Gastrocnemius medialis (tissue), 4 donors: ENCODE results near the gene MRPS10. TPM values are rescaled to one million over a fixed set of nuclear protein-coding genes. Genes with fewer than 3 reads are reported as not detected.

Source experiments
- ATAC-seq, 2 donors: fragments of 150-250 bp; one replicate each; pipeline ENCODE4 v1.9.1; 2016
- DNase-seq, 2 donors: peaks; one replicate each; pipeline ENCODE4 v3.0.0-alpha.2; 2019
- H3K27ac ChIP-seq, 4 donors: fragments of 200-600 bp; sonication (generic); 1 replicate in 1 of 4; 2 replicates in 3 of 4; pipeline ENCODE4 v1.5.1; 2016 to 2018; ENCODE audit warnings: mild to moderate bottlenecking in 2 of 4, moderate library complexity in 1 of 4
- H3K27me3 ChIP-seq, 3 donors: fragments of 200-600 bp; sonication (generic) in 2 of 3; 1 replicate in 1 of 3; 2 replicates in 2 of 3; pipeline versions ENCODE4 v1.5.1 to v1.6.0; 2016 to 2019; ENCODE audit warnings: mild to moderate bottlenecking in 1 of 3, moderate library complexity in 1 of 3
- H3K36me3 ChIP-seq, 2 donors: fragments of 200-600 bp; sonication (generic) in 1 of 2; one replicate each; pipeline ENCODE4 v1.5.1; 2017 to 2018
- H3K4me1 ChIP-seq, 2 donors: fragments of 200-600 bp; sonication (generic) in 1 of 2; one replicate each; pipeline ENCODE4 v1.5.1; 2016 to 2017; ENCODE audit warnings: mild to moderate bottlenecking in 2 of 2
- H3K4me3 ChIP-seq, 4 donors: fragments of 200-600 bp; sonication (generic) in 3 of 4; 1 replicate in 1 of 4; 2 replicates in 3 of 4; pipeline ENCODE4 v1.5.1; 2016 to 2019; ENCODE audit warnings: mild to moderate bottlenecking in 2 of 4
- H3K9me3 ChIP-seq, 3 donors: fragments of 200-600 bp; sonication (generic) in 2 of 3; 1 replicate in 1 of 3; 2 replicates in 2 of 3; pipeline ENCODE4 v1.5.1; 2016 to 2019
- POLR2A ChIP-seq, 2 donors: fragments of 450-650 bp; IDR thresholded peaks; one replicate each; pipeline ENCODE4 v1.6.1; 2017; ENCODE audit warnings: antibody characterized with exemption in 2 of 2, mild to moderate bottlenecking in 2 of 2, moderate library complexity in 2 of 2
- in situ Hi-C, 4 donors: fragments of 200-750 bp; cut with MboI; loops; one replicate each; pipeline versions ENCODE4 v1.15.0 to v1.8.0; 2017; ENCODE audit warnings: low sequenced_read_pairs in 4 of 4
- intact Hi-C: fragments of 100-400 bp; cut with DNase I; formaldehyde crosslinking; loops from one replicate; pipeline ENCODE4 v1.15.1; 2023; ENCODE audit warnings: low total_unique reads
- total RNA-seq, 4 donors: library from RNA; depleted of rRNA; stranded (reverse); fragments of >200 nt; gene quantifications; one replicate each; pipeline versions ENCODE4 v1.1.0 to v1.2.3, GENCODE V29; 2016
- TF ChIP-seq, protein P1 (sequence below), 5 experiments: fragments of 450-650 bp in 3 of 5; fragments of 200-600 bp in 2 of 5; sonication (generic) in 2 of 5; IDR thresholded peaks in 4 of 5; conservative IDR thresholded peaks in 1 of 5; 1 replicate in 4 of 5; 2 replicates in 1 of 5; pipeline ENCODE4 v1.5.1; 2016 to 2019; ENCODE audit warnings: antibody characterized with exemption in 5 of 5, mild to moderate bottlenecking in 3 of 5, moderate library complexity in 3 of 5

MRPS10 gene
- total RNA-seq, 4 donors from 2014 or later: 52.2 to 63.7 (median 56.0) TPM

DNA sequence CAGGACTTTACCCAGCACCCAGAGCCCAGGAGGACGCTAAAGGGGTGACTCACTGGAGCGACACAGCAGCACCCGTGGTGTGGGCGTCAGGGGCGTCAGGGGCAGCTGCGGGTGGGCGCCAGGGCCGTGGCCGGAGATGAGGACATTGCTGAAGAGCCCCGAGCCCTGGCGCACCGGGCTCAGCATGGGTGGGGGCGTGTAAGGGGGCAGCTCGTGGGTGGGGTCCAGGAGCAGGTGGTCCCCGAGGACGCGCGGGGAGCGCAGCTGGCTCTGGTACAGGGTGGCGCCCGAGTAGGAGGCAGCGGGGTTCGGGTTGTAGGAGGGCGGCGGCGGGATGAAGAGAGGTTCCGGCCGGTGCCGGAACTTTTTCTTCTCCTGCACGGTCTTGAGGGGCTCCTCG lies 41.6 kb upstream of the MRPS10 start:
- Histone ChIP-seq H3K9me3 (no peaks in the 10 kb centered on the region), H3K27me3 (no peaks in the 10 kb centered on the region), H3K4me1 (no peaks in the 10 kb centered on the region), H3K36me3 (no peaks in the 10 kb centered on the region), H3K4me3 (no peak overlapping the region), H3K27ac (peak overlapping the region in 3 of 4 donors; percentile 15 to 62 (median 32))
- in situ Hi-C loops (loop anchor here (25.0 kb wide), 1 partner anchor 278 kb away; no protein-coding TSS in a partner anchor), intact Hi-C loops (no loop called here)
- TF ChIP-seq, protein P1, sequence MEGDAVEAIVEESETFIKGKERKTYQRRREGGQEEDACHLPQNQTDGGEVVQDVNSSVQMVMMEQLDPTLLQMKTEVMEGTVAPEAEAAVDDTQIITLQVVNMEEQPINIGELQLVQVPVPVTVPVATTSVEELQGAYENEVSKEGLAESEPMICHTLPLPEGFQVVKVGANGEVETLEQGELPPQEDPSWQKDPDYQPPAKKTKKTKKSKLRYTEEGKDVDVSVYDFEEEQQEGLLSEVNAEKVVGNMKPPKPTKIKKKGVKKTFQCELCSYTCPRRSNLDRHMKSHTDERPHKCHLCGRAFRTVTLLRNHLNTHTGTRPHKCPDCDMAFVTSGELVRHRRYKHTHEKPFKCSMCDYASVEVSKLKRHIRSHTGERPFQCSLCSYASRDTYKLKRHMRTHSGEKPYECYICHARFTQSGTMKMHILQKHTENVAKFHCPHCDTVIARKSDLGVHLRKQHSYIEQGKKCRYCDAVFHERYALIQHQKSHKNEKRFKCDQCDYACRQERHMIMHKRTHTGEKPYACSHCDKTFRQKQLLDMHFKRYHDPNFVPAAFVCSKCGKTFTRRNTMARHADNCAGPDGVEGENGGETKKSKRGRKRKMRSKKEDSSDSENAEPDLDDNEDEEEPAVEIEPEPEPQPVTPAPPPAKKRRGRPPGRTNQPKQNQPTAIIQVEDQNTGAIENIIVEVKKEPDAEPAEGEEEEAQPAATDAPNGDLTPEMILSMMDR (IDR thresholded peaks at IDR 0.05 in 4 of 5, conservative IDR thresholded peaks at IDR 0.05 in 1 of 5): no peak
- no peak for TF ChIP-seq POLR2A (IDR thresholded peaks at IDR 0.05)
- ATAC-seq (no peak), DNase-seq (no peak)

DNA sequence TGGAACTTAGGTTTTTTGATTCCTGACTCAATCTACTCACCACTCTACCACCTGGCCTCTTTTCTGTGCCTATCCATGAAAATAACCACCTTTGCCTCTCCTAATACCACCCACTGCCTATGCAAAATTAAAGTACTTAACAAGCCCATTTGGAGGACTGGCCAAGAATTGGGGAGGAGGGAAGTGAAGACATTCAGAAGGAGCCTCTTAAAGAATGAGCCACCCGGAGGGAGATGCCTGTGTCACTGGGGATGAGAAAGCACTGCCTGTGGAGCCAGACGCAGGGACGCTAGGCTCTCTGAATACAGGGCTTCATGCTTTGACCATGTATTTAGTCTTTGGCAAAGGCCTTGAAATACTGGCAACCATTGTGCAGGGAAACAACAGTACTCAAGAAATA lies 40.0 kb upstream of the MRPS10 start:
- in situ Hi-C loops (loop anchor here (25.0 kb wide), 1 partner anchor 280 kb away; no protein-coding TSS in a partner anchor), intact Hi-C loops (no loop called here)
- TF ChIP-seq POLR2A (IDR thresholded peaks at IDR 0.05): no peak
- TF ChIP-seq, protein P1 (IDR thresholded peaks at IDR 0.05 in 4 of 5, conservative IDR thresholded peaks at IDR 0.05 in 1 of 5): no peak
- no peak for ATAC-seq
- Histone ChIP-seq H3K36me3 (no peaks in the 10 kb centered on the region), H3K9me3 (no peaks in the 10 kb centered on the region), H3K27ac (no peak overlapping the region), H3K4me1 (peaks cover 0 to 4% of the 10 kb centered on the region in 2 donors), H3K4me3 (no peak overlapping the region), H3K27me3 (no peaks in the 10 kb centered on the region)
- DNase-seq: no peak

DNA sequence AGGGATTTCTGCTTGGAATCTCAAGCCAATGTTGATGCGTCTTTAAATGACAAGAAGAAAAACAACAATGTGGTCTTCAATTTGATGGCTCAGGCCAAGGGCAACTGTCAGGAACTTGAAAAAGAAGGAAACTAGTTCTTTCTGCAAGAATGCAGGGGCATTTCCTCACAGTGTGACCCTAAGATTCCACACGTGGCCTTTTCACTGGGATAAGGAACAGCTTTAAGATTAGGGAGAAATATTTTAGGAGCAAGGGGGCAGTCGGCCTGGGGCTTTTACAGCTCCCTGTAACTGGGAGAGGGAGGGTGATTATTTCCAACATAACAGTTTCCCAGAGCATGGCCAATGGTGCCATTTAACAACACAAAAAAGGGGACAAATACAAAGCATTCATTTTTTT lies 39.4 kb upstream of the MRPS10 start:
- no peak for DNase-seq
- no peak overlapping the region for H3K27ac ChIP-seq
- in situ Hi-C loops: loop anchor here (25.0 kb wide), 1 partner anchor 280 kb away; no protein-coding TSS in a partner anchor
- no peaks in the 10 kb centered on the region for H3K27me3 ChIP-seq
- no peak for ATAC-seq
- H3K4me1 ChIP-seq: peaks cover 5 to 9% of the 10 kb centered on the region in 2 donors
- no peak overlapping the region for H3K4me3 ChIP-seq
- intact Hi-C loops: no loop called here
- H3K9me3 ChIP-seq: no peaks in the 10 kb centered on the region
- no peaks in the 10 kb centered on the region for H3K36me3 ChIP-seq
- TF ChIP-seq, protein P1 (IDR thresholded peaks at IDR 0.05 in 4 of 5, conservative IDR thresholded peaks at IDR 0.05 in 1 of 5): no peak
- no peak for TF ChIP-seq POLR2A (IDR thresholded peaks at IDR 0.05)

DNA sequence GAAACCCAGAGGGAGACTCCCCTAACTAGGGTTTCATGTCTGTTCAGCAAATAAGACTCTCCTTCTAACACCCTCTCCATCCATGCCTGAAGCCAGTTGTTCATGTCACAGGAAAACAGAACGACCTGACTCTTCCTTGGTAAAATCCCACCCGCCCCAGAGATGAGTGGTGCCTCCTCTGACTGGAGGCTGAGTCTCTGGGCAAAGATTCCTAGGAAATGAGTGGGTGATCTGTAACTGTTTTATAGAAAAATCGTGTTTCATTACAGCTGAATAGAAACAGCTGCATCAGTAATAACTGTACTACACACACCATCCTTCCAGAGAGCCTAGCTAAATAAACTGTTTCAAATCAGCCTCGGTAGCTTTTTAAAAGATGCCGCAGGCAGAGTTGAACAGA lies 37.4 kb upstream of the MRPS10 start:
- in situ Hi-C loops (loop anchor here (25.0 kb wide), 1 partner anchor 282 kb away; no protein-coding TSS in a partner anchor), intact Hi-C loops (no loop called here)
- H3K36me3 ChIP-seq: no peaks in the 10 kb centered on the region
- H3K4me1 ChIP-seq: peaks cover 10 to 13% of the 10 kb centered on the region in 2 donors
- no peak for ATAC-seq
- H3K27ac ChIP-seq: no peak overlapping the region
- H3K27me3 ChIP-seq: no peaks in the 10 kb centered on the region
- H3K9me3 ChIP-seq: no peaks in the 10 kb centered on the region
- TF ChIP-seq, protein P1 (IDR thresholded peaks at IDR 0.05 in 4 of 5, conservative IDR thresholded peaks at IDR 0.05 in 1 of 5): no peak
- no peak for TF ChIP-seq POLR2A (IDR thresholded peaks at IDR 0.05)
- H3K4me3 ChIP-seq: no peak overlapping the region
- DNase-seq: no peak

DNA sequence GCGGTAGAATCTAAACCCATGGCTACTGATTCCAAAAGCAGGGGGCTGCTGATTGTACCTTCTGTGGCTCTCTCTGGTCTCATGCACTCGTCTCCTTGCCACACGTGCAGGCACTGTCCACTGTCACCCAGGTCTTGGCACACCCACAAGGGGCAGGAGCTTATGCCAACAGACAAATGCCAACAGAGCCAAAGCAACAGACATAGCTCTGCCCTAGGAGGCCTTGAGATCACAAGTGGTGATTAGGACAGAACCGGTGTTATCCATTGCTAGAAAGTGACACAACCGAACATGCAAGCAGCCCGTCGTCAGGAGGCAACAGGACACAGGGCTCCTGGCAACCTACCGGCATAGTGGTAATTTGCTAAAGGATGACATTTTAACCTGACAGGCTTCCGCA lies 36.8 kb upstream of the MRPS10 start:
- intact Hi-C loops: no loop called here
- in situ Hi-C loops: loop anchor here (25.0 kb wide), 1 partner anchor 283 kb away; no protein-coding TSS in a partner anchor
- ATAC-seq (no peak), DNase-seq (no peak)
- TF ChIP-seq, protein P1 (IDR thresholded peaks at IDR 0.05 in 4 of 5, conservative IDR thresholded peaks at IDR 0.05 in 1 of 5): no peak
- no peak for TF ChIP-seq POLR2A (IDR thresholded peaks at IDR 0.05)
- Histone ChIP-seq H3K9me3 (no peaks in the 10 kb centered on the region), H3K36me3 (no peaks in the 10 kb centered on the region), H3K4me1 (peaks cover 10 to 13% of the 10 kb centered on the region in 2 donors), H3K4me3 (no peak overlapping the region), H3K27me3 (no peaks in the 10 kb centered on the region), H3K27ac (no peak overlapping the region)
